Measurements from ENCODE around the gene GJA5. TPM values are rescaled to one million over a fixed set of nuclear protein-coding genes. Genes with fewer than 3 reads are reported as not detected.

GJA5 gene
- polyA plus RNA-seq (2012; ENCODE audit: insufficient read depth, insufficient read length, low read depth), result 1.8 TPM

DNA sequence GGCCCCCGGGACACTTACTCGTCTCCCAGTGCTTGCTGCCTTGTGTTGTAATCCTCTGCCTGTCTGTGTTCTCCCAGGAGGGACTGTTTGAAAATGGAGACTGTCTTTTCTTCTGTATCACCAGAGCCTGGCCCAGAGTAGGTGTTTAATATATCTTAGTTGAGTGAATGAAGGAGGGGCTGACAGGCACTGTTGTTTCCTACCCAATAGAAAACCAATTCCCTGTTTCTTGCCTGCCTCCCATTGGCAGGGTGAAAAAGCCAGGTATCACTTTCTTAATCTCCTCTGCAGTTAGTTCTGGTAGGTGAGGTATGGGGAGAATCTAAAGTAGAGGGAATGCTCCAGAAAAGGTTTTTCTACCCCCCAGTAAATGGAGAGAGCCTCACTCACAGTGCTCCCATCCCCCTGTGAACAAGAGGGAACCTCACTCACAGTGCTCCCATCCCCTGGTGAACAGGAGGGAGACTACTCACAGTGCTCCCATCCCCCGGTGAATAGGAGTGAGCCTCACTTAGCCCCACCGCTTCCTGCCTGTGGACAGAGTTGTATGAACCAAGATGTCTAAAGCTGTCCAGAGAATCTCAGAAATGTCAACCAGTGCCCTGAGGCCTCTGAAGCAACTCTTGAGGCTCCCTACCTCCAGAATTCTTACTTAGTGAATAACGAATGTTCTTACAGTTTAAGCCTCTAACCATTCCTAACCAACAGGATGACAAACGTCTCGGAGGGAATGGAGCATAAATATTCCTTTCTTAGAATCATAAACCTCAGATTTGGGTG lies at the start of gene GJA5:
GJA5 (minus strand) TSS at position 122 of the 780 bp plus-strand sequence. CDS start 1,364 bp downstream, outside the sequence.
- Histone ChIP-seq H3K4me3 (ENCODE audit: low read depth, low read length) (no peak within 1 kb of the TSS), H3K4me1 (peaks cover 4% of the 10 kb centered on the region), H3K36me3 (no peaks in the 10 kb centered on the region), H3K27me3 (no peaks in the 10 kb centered on the region; the same call in 1 of the 2 replicates), H3K9me3 (no peaks in the 10 kb centered on the region)
- no peak for TF ChIP-seq CTCF (IDR thresholded peaks at IDR 0.05; ENCODE audit: low read depth, low read length)
- DNase-seq, result no peak

DNA sequence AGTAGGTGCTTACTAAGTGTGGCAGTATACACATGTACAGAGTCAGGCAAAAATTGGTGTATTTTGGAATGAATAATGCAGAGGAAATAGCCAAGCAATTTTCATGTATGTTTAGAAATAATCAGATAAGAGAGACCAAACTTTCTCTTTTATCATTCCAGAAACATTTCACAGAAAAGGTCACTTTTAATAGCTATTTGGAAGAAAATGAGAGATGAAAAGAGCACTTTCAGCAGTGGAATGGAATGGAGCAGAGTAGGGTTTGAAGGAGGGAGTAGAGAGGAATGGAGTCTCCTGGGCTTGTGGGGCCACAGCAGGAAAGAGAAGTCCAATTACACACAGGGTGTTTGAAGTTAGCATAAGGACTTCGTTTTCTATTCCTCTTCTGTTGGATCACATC lies 48.8 kb upstream of the GJA5 start:
- DNase-seq, result no peak
- Histone ChIP-seq H3K4me1 (no peaks in the 10 kb centered on the region), H3K27me3 (no peaks in the 10 kb centered on the region), H3K4me3 (ENCODE audit: low read depth, low read length) (no peak overlapping the region), H3K36me3 (no peaks in the 10 kb centered on the region), H3K9me3 (no peaks in the 10 kb centered on the region; the same call in 1 of the 2 replicates)
- TF ChIP-seq CTCF (IDR thresholded peaks at IDR 0.05; ENCODE audit: low read depth, low read length), result no peak

DNA sequence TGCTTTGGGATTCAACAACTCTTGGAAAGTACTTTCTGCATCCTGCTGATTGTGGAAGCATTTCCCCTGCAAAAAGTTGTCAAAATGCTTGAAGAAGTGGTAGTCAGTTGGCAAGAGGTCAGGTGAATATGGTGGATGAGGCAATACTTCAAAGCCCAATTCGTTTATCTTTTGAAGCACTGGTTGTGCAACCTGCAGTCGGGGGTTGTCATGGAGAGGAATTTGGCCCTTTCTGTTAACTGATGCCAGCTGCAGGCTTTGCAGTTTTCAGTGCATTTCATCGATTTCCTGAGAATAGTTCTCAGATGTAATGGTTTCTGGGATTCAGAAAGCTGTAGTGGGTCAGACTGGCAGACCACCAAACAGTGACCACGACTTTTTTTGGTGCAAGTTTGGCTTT lies 47.6 kb upstream of the GJA5 start:
- no peak for TF ChIP-seq CTCF (IDR thresholded peaks at IDR 0.05; ENCODE audit: low read depth, low read length)
- no peak for DNase-seq
- Histone ChIP-seq H3K36me3 (no peaks in the 10 kb centered on the region), H3K4me3 (ENCODE audit: low read depth, low read length) (no peak overlapping the region), H3K4me1 (no peaks in the 10 kb centered on the region), H3K9me3 (no peaks in the 10 kb centered on the region; the same call in 1 of the 2 replicates), H3K27me3 (peaks cover 6% of the 10 kb centered on the region; the same call in 1 of the 2 replicates)

DNA sequence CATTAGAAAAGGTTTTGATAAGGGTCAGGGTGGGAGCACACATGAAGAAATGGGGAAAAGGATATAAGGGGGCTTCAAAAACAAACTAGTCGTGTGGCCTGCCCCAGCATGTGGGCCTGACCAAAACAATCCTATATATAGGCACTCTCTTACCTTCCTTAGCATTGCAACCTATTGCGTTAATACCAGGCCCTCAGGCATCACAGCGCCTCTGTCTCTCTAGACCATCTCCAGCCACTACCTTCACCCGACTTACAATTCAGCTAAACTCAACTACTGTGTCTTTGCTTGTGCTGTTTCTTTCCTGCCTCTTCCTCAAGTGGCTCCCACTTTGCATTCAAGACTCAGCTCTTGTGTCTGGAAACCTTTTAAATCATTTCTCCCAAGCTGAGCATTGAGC lies 47.0 kb upstream of the GJA5 start:
- no peaks in the 10 kb centered on the region for H3K36me3 ChIP-seq
- H3K27me3 ChIP-seq, result peaks cover 6% of the 10 kb centered on the region; the same call in 1 of the 2 replicates
- H3K9me3 ChIP-seq, result no peaks in the 10 kb centered on the region; the same call in 1 of the 2 replicates
- TF ChIP-seq CTCF (IDR thresholded peaks at IDR 0.05; ENCODE audit: low read depth, low read length), result no peak
- DNase-seq, result no peak
- no peak overlapping the region for H3K4me3 ChIP-seq (ENCODE audit: low read depth, low read length)
- no peaks in the 10 kb centered on the region for H3K4me1 ChIP-seq

DNA sequence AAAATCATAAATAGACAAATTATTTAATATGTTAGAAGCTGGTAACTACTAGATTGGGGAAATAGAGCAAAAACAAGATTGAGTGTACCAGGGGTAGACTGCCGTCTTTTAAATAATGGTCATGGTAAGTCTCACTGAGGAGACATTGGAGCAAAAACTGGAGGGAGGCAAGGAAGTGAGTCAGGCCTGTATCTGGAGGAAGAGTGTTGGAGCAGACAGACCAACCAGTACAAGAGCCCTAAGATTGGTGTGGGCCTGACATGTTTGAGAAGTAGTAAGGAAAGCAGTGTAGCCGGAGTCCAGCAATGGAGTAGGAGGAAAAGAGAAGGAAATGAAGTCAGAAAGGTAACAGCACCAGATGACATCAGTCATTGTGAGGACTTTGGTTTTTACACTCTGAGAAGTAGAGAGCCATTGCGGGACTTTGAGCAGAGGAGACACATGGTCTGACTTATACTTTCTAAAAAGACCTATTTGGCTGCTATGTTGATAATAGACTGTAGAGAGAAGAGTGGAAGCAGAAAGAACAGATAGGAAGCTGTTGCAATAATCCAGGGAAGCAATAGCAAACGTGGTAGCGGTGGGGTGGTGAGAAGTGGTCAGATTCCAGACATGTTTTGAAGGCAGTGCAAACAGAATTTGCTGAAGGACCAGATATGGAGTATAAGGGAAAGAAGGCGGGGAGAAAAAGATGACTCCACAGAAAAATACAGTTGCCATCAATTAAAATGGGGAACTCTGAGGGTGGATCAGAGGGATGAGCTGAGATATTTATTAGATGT lies 44.7 kb upstream of the GJA5 start:
- DNase-seq, result no peak
- Histone ChIP-seq H3K27me3 (peaks cover 6% of the 10 kb centered on the region; the same call in 1 of the 2 replicates), H3K4me1 (no peaks in the 10 kb centered on the region), H3K9me3 (no peaks in the 10 kb centered on the region; the same call in 1 of the 2 replicates), H3K36me3 (no peaks in the 10 kb centered on the region), H3K4me3 (ENCODE audit: low read depth, low read length) (no peak overlapping the region)
- no peak for TF ChIP-seq CTCF (IDR thresholded peaks at IDR 0.05; ENCODE audit: low read depth, low read length)

Data from BE2C (cell line).